Rectal smooth muscle tissue (tissue), 1 donor: ENCODE data around the gene PHACTR3.

ENCODE experiments used
- H3K27ac ChIP-seq: one replicate; pipeline ENCODE4 v1.7.0; 2013; ENCODE audit warnings: low read depth, low read length, inconsistent platforms
- H3K27me3 ChIP-seq: one replicate; pipeline ENCODE4 v1.7.0; 2013; ENCODE audit warnings: low read length; ENCODE audit not compliant: control insufficient read depth, insufficient read depth
- H3K36me3 ChIP-seq: one replicate; pipeline ENCODE4 v1.7.0; 2013; ENCODE audit warnings: low read length; ENCODE audit not compliant: control insufficient read depth, insufficient read depth
- H3K4me1 ChIP-seq: one replicate; pipeline ENCODE4 v1.7.0; 2013; ENCODE audit warnings: low read length; ENCODE audit not compliant: control insufficient read depth, insufficient read depth
- H3K4me3 ChIP-seq: one replicate; pipeline ENCODE4 v1.7.0; 2013; ENCODE audit warnings: low read length
- H3K9ac ChIP-seq: one replicate; pipeline ENCODE4 v1.7.0; 2013; ENCODE audit warnings: low read length

The PHACTR3 gene

DNA sequence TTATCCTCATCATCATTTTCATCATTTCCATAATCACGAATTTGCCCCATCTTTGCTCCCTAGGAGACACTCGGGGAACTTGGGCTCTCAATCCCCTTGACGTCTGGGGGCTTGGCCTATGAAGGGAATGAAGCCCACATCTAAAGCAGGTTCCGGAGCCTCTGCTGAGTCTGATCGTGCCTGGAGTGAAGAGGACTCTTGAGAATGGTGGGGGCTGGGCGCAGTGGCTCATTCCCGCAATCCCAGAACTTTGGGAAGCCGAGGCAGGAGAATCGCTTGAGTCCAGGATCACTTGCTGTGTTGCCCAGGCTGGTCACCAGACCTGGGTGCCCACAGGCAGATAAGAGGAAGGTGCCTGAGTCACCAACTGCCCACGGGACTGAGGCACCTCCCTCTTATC is 214.6 kb downstream of the PHACTR3 start:
- no peak overlapping the region for H3K9ac ChIP-seq
- no peaks in the 10 kb centered on the region for H3K27me3 ChIP-seq
- no peak overlapping the region for H3K4me3 ChIP-seq
- H3K36me3 ChIP-seq, result no peaks in the 10 kb centered on the region
- peaks cover 4% of the 10 kb centered on the region for H3K4me1 ChIP-seq
- H3K27ac ChIP-seq, result no peak overlapping the region

GRCh38 chr20:59819496-59820203 is 215.3 kb downstream of the PHACTR3 start:
- Histone ChIP-seq H3K36me3 (no peaks in the 10 kb centered on the region), H3K9ac (no peak overlapping the region), H3K4me1 (peaks cover 4% of the 10 kb centered on the region), H3K27me3 (no peaks in the 10 kb centered on the region), H3K27ac (no peak overlapping the region), H3K4me3 (no peak overlapping the region)

GRCh38 chr20:59820204-59821041 is 216.1 kb downstream of the PHACTR3 start:
- Histone ChIP-seq H3K36me3 (no peaks in the 10 kb centered on the region), H3K27me3 (no peaks in the 10 kb centered on the region), H3K4me3 (no peak overlapping the region), H3K27ac (no peak overlapping the region), H3K4me1 (peaks cover 4% of the 10 kb centered on the region), H3K9ac (no peak overlapping the region)

DNA sequence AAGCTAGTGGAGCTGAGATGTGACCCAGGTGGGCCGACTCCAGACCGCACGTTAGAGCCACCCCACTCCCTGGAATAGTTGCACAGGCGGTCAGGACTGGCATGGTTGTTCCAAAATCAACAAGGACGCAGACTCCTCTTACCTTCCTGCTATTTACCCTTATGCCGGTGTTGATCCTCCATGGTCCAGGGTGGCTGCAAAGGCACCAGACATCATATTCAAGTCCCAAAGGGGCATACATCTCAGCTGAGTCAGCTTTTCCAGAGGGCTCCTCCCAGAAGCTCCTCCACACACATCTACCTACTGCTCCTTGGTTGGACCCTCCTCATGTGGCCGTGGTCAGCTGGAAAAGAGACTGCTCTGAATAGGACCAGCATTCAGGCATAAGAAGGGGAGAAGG is 216.9 kb downstream of the PHACTR3 start:
- Histone ChIP-seq H3K27me3 (no peaks in the 10 kb centered on the region), H3K27ac (no peak overlapping the region), H3K36me3 (no peaks in the 10 kb centered on the region), H3K4me1 (peaks cover 4% of the 10 kb centered on the region), H3K4me3 (no peak overlapping the region), H3K9ac (no peak overlapping the region)

DNA sequence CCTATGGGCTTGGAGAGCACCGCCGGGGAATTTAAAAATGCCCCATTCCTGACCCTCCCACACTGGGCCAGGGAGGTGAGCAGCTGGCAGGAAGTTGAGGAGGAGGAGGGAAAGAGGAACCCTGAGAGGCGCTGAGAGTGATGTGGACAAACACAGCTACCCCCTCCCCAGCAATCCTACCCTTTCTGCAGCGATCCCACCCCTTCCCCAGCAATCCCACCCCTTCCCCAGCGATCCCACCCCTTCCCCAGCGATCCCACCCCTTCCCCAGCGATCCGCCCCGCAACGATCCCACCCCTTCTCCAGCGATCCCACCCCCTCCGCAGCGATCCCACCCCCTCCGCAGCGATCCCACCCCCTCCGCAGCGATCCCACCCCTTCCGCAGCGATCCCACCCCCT is 217.4 kb downstream of the PHACTR3 start:
- Histone ChIP-seq H3K27ac (no peak overlapping the region), H3K9ac (no peak overlapping the region), H3K36me3 (no peaks in the 10 kb centered on the region), H3K27me3 (no peaks in the 10 kb centered on the region), H3K4me3 (no peak overlapping the region), H3K4me1 (peaks cover 4% of the 10 kb centered on the region)

- Histone ChIP-seq H3K27ac (no peak overlapping the region), H3K4me1 (peaks cover 4% of the 10 kb centered on the region), H3K27me3 (no peaks in the 10 kb centered on the region), H3K36me3 (no peaks in the 10 kb centered on the region), H3K4me3 (no peak overlapping the region), H3K9ac (no peak overlapping the region)
These were observed 218.1 kb downstream of the PHACTR3 start for GRCh38 chr20:59822291-59823029.

GRCh38 chr20:59823030-59823423 is 218.7 kb downstream of the PHACTR3 start:
- Histone ChIP-seq H3K9ac (no peak overlapping the region), H3K27me3 (no peaks in the 10 kb centered on the region), H3K4me3 (no peak overlapping the region), H3K27ac (no peak overlapping the region), H3K36me3 (no peaks in the 10 kb centered on the region), H3K4me1 (peaks cover 4% of the 10 kb centered on the region)

- Histone ChIP-seq H3K36me3 (no peaks in the 10 kb centered on the region), H3K27me3 (no peaks in the 10 kb centered on the region), H3K4me1 (peaks cover 4% of the 10 kb centered on the region), H3K9ac (no peak overlapping the region), H3K27ac (no peak overlapping the region), H3K4me3 (no peak overlapping the region)
These were observed 219.3 kb downstream of the PHACTR3 start for GRCh38 chr20:59823491-59824259.

GRCh38 chr20:59824711-59825562 is 220.6 kb downstream of the PHACTR3 start:
- no peak overlapping the region for H3K4me3 ChIP-seq
- H3K27ac ChIP-seq, result no peak overlapping the region
- no peaks in the 10 kb centered on the region for H3K27me3 ChIP-seq
- peaks cover 4% of the 10 kb centered on the region for H3K4me1 ChIP-seq
- no peaks in the 10 kb centered on the region for H3K36me3 ChIP-seq
- H3K9ac ChIP-seq, result no peak overlapping the region

GRCh38 chr20:59825563-59825920 is 221.2 kb downstream of the PHACTR3 start:
- peaks cover 2% of the 10 kb centered on the region for H3K4me1 ChIP-seq
- H3K27me3 ChIP-seq, result no peaks in the 10 kb centered on the region
- no peak overlapping the region for H3K27ac ChIP-seq
- no peaks in the 10 kb centered on the region for H3K36me3 ChIP-seq
- no peak overlapping the region for H3K4me3 ChIP-seq
- H3K9ac ChIP-seq, result no peak overlapping the region

DNA sequence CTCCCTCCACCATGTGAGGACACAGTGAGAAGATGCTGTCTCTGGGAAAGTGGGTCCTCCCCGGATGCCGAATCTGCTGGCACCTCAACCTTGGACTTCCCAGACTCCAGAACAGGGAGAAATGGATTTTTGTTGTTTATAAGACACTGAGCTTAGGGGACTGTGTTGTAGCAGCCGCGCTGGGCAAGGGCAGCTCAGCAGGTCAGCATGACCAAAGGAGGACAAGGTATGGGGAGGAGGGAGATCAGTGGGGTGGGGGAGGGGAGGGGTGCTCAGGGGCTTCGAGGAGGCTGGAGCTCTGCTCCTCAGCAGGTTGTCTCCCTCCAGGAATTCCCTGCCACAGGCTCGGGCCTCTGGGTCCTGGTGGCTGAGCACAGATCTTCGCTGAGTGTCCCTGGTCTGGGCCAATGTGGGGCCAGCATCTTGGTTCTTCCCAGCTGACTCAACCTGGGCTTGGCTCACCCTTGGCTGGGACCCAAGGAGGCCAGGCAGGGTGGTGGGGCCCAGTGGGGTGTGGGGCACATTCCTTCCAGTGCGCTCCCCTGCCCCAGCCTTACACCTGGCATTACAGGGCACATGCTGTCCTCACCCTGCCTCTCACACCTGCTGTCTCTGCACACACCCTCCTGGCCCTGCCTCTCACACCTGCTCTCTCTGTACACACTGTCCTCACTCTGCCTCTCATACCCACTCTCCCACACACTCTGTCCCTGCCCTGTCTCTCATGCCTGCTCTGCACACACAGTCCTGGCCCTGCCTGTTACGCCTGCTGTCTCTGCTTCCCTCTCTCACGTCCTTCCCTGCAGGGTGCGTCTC is 221.8 kb downstream of the PHACTR3 start:
- no peaks in the 10 kb centered on the region for H3K36me3 ChIP-seq
- no peak overlapping the region for H3K9ac ChIP-seq
- no peak overlapping the region for H3K4me3 ChIP-seq
- H3K27ac ChIP-seq, result no peak overlapping the region
- H3K27me3 ChIP-seq, result no peaks in the 10 kb centered on the region
- H3K4me1 ChIP-seq, result peaks cover 2% of the 10 kb centered on the region
